Keratinocyte (primary cell): ENCODE results near the gene EPHA3. TPM values are rescaled to one million over a fixed set of nuclear protein-coding genes. Genes with fewer than 3 reads are reported as not detected.

Source experiments
- DNase-seq: peaks from one replicate; pipeline ENCODE4 v3.0.0-alpha.2; 2011; ENCODE audit warnings: low read depth, missing footprints, low spot score
- FAIRE-seq: peaks from 2 replicates; lab custom pipeline; 2011; peaks lifted over from hg19 to GRCh38; lab: Jason Lieb, UNC
- H2AFZ ChIP-seq: 2 replicates; pipeline ENCODE4 v1.6.0; 2012; ENCODE audit warnings: low read length, control low read depth, inconsistent platforms; ENCODE audit not compliant: control insufficient read depth
- H3K27ac ChIP-seq: 2 replicates; pipeline ENCODE4 v1.5.1; 2011; ENCODE audit warnings: low read length; ENCODE audit not compliant: control insufficient read depth, insufficient read depth
- H3K27me3 ChIP-seq: 3 replicates; pipeline ENCODE4 v1.6.0; 2011; ENCODE audit warnings: low read length; ENCODE audit not compliant: control insufficient read depth, insufficient read depth; ENCODE audit errors: extremely low read depth
- H3K36me3 ChIP-seq, 2 experiments: 2 replicates in 1 of 2; 3 replicates in 1 of 2; pipeline ENCODE4 v1.5.1; 2011; ENCODE audit warnings: low read length in 2 of 2, mild to moderate bottlenecking in 1 of 2; ENCODE audit not compliant: control insufficient read depth in 2 of 2, insufficient read depth in 2 of 2; ENCODE audit errors: extremely low read depth in 1 of 2
- H3K4me1 ChIP-seq: 3 replicates; pipeline ENCODE4 v1.5.1; 2011; ENCODE audit warnings: low read length; ENCODE audit not compliant: control insufficient read depth, insufficient read depth; ENCODE audit errors: extremely low read depth
- H3K4me2 ChIP-seq: 3 replicates; pipeline ENCODE4 v1.6.0; 2011; ENCODE audit warnings: low read depth, low read length; ENCODE audit not compliant: control insufficient read depth, insufficient read depth; ENCODE audit errors: extremely low read depth
- H3K4me3 ChIP-seq, 3 experiments: fragments of 200-600 bp in 1 of 3; sonication (generic) in 1 of 3; 2 replicates in 2 of 3; 3 replicates in 1 of 3; pipeline ENCODE4 v1.5.1; 2011 to 2016; ENCODE audit warnings: low read length in 3 of 3, mild to moderate bottlenecking in 3 of 3, control low read depth in 2 of 3, inconsistent platforms in 1 of 3, low read depth in 1 of 3, mixed read lengths in 1 of 3, mixed run types in 1 of 3, moderate library complexity in 1 of 3; ENCODE audit not compliant: control insufficient read depth in 2 of 3, insufficient read depth in 2 of 3; ENCODE audit errors: extremely low read depth in 1 of 3
- H3K79me2 ChIP-seq: 2 replicates; pipeline ENCODE4 v1.6.0; 2012; ENCODE audit warnings: low read length; ENCODE audit not compliant: control insufficient read depth, insufficient read depth
- H3K9ac ChIP-seq: 3 replicates; pipeline ENCODE4 v1.6.0; 2011; ENCODE audit warnings: low read length; ENCODE audit not compliant: control insufficient read depth, insufficient read depth; ENCODE audit errors: extremely low read depth
- H3K9me1 ChIP-seq: 3 replicates; pipeline ENCODE4 v1.6.0; 2011; ENCODE audit warnings: low read length; ENCODE audit not compliant: control insufficient read depth, insufficient read depth; ENCODE audit errors: extremely low read depth
- H3K9me3 ChIP-seq: 2 replicates; pipeline ENCODE4 v1.5.1; 2012; ENCODE audit warnings: low read depth, low read length; ENCODE audit not compliant: control insufficient read depth
- H4K20me1 ChIP-seq: 3 replicates; pipeline ENCODE4 v1.6.0; 2011; ENCODE audit warnings: low read length; ENCODE audit not compliant: control insufficient read depth, insufficient read depth; ENCODE audit errors: extremely low read depth
- CTCF ChIP-seq, 3 experiments: IDR thresholded peaks in 1 of 3; conservative IDR thresholded peaks in 1 of 3; optimal IDR thresholded peaks in 1 of 3; 2 replicates in 2 of 3; 3 replicates in 1 of 3; pipeline versions ENCODE3 to v1.5.1; 2011; ENCODE audit warnings: low read length in 3 of 3, mild to moderate bottlenecking in 3 of 3, moderate library complexity in 2 of 3, control low read depth in 1 of 3, inconsistent platforms in 1 of 3; ENCODE audit not compliant: insufficient read depth in 2 of 3; ENCODE audit errors: extremely low read depth in 1 of 3
- EZH2 ChIP-seq: IDR thresholded peaks from one replicate; pipeline ENCODE4 v1.6.1; 2012; ENCODE audit warnings: inconsistent platforms, mild to moderate bottlenecking, low read length, moderate library complexity
- dilution Hi-C: fragments of 300-500 bp; cut with MboI; formaldehyde crosslinking; loops from one replicate; pipeline ENCODE4 v1.7.0; 2020; ENCODE audit warnings: low sequenced_read_pairs; ENCODE audit not compliant: extremely low pct_ligation_motif_present
- polyA plus RNA-seq, 5 experiments: library from polyadenylated mRNA; depleted of rRNA in 3 of 5; stranded (reverse) in 3 of 5; stranded (forward) in 1 of 5; unstranded in 1 of 5; fragments of >200 nt; gene quantifications; 1 replicate in 1 of 5; 2 replicates in 3 of 5; 3 replicates in 1 of 5; pipeline versions ENCODE4 v1.2.1 to v1.2.3, GENCODE V29; 2011 to 2012; ENCODE audit warnings: missing spikeins in 2 of 5, low read depth in 1 of 5, low replicate concordance in 1 of 5

The EPHA3 gene
- polyA plus RNA-seq, 1 donor (not counting 4 experiments of a cell fraction or from before 2014, with no cell fraction given) = 0.13 TPM

- H3K9me1 ChIP-seq = no peaks in the 10 kb centered on the region
- dilution Hi-C loops = no loop called here
- no peak for DNase-seq
- no peaks in the 10 kb centered on the region for H3K79me2 ChIP-seq
- no peaks in the 10 kb centered on the region for H3K9me3 ChIP-seq
- no peaks in the 10 kb centered on the region for H3K36me3 ChIP-seq
- no peaks in the 10 kb centered on the region for H4K20me1 ChIP-seq
- H3K4me2 ChIP-seq = no peak overlapping the region
- H3K27me3 ChIP-seq = no peaks in the 10 kb centered on the region
- H2AFZ ChIP-seq = no peak overlapping the region
- no peak for FAIRE-seq
- no peak overlapping the region for H3K9ac ChIP-seq
- H3K27ac ChIP-seq = no peak overlapping the region
- H3K4me1 ChIP-seq = no peaks in the 10 kb centered on the region
- TF ChIP-seq CTCF (optimal IDR thresholded peaks at IDR 0.05 in 1 of 3, IDR thresholded peaks at IDR 0.05 in 1 of 3, conservative IDR thresholded peaks at IDR 0.05 in 1 of 3; ENCODE audit: extremely low read depth in 1 of 3, insufficient read depth in 2 of 3, low read length in 3 of 3) (no peak), EZH2 (no peak)
- H3K4me3 ChIP-seq = no peak overlapping the region
Observed at GRCh38 chr3:89216016-89216739, 108.8 kb downstream of the EPHA3 start.

DNA sequence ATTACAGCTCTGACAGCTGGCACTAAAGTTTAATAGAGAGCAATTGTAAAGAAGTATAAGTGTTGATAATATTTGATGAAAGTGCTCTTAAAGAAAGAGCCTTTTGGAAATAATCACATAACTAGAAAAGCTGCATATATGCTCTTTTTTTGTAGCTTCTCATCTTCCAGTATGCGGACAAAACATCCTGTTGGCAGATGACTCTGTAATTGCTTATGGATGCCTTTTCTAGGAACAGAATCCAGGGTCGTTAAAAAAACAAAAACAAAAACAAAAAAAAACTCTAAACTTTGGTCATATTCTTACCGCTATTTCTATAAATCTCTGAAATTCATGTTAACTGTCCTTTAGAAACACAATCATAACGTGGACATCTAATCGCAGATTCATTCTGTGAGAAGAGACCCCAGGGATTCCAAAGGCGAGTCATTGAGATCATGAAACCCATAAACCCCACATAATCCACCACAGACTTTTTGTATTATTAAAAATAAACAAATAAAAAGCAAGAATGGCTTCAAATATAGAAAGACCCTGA, 109.8 kb downstream of the EPHA3 start:
- Histone ChIP-seq H3K4me3 (no peak overlapping the region), H3K4me2 (no peak overlapping the region), H4K20me1 (no peaks in the 10 kb centered on the region), H3K9me1 (no peaks in the 10 kb centered on the region), H3K9me3 (no peaks in the 10 kb centered on the region), H3K27me3 (no peaks in the 10 kb centered on the region), H3K36me3 (no peaks in the 10 kb centered on the region), H3K27ac (no peak overlapping the region), H3K9ac (no peak overlapping the region), H3K4me1 (no peaks in the 10 kb centered on the region), H3K79me2 (no peaks in the 10 kb centered on the region), H2AFZ (no peak overlapping the region)
- FAIRE-seq = no peak
- dilution Hi-C loops = no loop called here
- TF ChIP-seq EZH2 = no peak
- TF ChIP-seq CTCF (optimal IDR thresholded peaks at IDR 0.05 in 1 of 3, IDR thresholded peaks at IDR 0.05 in 1 of 3, conservative IDR thresholded peaks at IDR 0.05 in 1 of 3; ENCODE audit: extremely low read depth in 1 of 3, insufficient read depth in 2 of 3, low read length in 3 of 3) = no peak
- no peak for DNase-seq
